Activated CD8-positive, alpha-beta memory T cell treated with anti-CD3 and anti-CD28 coated beads for 48 hours (primary cell): ENCODE measurements around the gene OGFOD2.

ENCODE experiments used
- DNase-seq, 3 experiments: peaks; one replicate each; pipeline ENCODE4 v3.0.0-alpha.2; 2020; ENCODE audit warnings: low read depth in 2 of 3, low spot score in 2 of 3

Gene OGFOD2

DNA sequence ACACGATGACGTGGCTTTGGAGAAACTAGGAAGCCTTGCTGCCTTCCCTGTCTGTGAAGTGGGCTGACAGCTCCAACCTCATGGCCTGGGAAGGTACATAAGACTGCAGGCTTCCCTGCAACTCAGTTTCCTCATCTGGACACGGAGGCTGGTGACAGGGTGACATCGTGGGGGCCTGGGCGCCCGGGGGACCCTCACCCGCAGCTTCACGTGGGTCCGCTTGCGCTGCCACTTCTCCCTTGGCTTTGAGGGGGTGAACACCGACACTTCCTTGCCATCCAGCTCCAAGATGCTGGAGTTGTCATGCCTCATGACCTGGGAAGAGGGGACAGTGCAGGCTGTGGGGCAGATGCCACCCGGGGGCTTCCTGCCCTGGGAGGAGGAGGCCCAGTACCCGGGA lies 13.0 kb downstream of the OGFOD2 start:
- no peak for DNase-seq

DNA sequence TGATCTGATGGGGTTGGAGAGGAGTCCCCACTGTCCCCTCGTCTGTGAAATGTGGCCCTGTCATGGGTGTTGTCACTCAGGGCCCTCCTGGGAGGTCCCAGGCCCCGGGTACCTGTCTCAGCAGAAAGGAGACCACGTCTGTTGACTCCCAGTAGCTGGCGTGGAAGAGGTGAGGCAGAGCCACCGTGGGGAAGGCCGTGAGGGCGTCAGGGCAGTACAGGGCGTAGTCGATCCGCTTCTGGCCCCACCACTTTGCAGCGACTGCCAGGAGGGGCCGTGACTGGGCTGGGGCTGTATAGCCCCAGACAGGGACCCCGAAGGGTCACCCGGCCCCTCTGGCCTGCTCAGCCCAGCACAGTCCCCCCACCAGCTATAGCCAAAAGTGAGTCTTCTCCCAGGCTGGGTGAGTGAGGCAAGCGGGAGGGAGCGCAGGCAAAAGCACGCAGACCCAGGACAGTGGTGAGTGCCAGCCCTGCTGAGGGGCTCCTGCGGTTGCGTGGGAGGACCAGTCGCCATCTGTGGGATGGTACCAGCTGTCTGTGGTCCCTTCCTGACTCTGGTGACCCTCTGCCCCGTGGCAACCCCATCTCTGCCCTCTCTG lies 13.7 kb downstream of the OGFOD2 start:
- DNase-seq = no peak

DNA sequence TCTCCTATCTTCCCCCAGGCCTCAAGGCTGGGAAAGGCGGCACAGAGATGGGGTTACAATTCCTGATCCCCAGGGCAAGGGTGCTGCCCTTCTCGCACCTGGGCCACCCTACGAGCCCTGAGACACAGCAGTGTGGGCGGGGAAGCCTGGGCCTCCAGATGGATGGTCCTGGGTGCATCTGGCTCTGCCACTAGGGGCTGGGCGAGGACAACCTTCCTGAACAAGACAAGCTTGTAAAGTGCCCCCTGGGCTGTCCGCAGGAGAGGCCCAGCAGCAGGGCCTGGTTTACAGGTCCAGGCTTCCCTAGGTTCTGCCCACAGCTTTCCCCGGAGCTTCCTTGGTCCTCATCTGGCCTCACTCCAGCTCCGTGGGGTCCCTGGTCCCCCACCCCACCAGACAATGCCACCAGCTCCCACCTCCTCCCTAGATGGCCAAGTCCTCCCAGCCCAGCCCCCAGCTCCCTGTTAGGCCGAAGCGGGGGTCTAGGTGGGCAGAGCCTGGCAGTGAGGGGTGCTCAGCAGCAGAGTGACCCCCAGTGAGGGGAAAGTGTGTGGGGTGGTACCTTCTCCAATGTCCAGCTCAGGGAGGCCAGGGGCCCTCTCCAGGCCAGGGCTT lies 14.3 kb downstream of the OGFOD2 start:
- no peak for DNase-seq

DNA sequence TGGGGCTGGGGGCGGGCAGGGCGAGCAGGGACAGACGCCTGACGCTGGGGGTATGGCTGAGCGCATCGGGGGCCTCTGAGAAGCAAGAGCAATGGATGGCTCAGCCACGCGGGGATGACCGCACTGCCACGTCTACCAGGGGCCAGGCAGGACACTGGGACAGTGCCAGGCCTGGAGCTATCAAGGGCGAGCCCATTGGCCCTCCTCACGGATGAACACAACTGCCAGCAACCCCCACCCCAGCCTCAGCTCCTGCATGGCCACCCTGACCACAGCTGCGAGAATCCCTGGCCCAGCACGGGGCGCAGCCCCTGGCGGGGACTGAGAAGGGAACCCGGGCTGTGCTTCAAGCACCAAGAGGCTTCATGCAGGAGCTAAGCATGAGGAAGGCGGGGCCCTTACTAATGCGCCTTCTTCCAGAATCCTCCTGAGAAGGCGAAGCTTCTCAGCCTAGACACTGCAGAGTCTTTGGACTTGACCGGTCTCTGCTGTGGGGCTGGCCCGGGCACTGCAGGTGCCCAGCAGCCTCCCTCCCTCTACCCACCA lies 14.9 kb downstream of the OGFOD2 start:
- DNase-seq = no peak

DNA sequence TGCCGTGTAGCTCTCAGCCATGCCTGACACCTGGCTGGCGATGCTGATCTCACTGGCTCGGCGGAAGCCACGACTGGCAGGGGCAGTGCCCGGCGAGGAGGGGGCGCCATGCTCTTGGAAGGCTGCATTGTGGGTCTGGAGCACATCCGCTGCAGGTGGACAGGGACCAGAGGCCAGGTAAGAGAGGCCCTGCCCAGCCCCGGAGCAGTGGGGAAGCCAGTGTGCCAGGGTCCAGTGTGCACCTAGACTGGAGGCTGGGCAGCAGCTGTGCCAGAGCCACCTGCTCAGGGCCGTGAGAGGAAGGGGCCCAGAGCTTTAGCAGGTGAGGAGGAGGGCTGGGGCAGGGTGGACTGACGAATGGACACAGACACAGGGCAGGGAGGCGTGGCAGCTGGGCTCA lies 15.5 kb downstream of the OGFOD2 start:
- DNase-seq = no peak

DNA sequence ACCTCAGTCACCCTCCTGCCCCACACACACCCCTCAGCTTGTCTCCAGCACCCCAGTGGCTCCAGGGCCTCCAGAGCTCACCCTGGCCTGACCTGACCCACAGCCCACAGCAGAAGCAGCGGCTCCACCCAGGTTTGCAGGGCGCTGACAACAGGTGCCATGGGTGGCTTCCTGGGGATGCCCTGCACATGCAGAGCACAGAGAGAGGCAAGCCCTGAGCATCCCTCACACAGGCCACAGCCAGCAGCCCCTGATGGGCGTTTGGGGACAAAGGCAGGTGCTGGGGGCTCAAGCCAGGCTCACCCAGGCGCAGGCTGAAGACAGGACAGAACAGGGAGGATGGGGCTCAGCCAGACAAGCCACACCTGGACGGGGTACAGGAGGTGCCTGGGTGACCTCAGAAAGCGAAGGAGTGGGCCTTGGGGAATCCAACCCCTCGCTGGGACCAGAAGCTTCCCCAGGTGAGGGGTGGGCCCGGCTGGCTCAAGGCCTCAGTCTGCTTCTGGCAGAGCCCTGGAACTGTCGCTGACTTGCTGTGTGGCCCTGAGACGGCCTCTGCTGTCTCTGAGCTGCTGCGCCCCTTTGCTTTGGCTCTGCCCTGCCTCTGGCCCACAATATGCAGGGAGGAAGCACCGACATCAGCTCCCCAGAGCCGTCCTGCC lies 16.0 kb downstream of the OGFOD2 start:
- DNase-seq = no peak

DNA sequence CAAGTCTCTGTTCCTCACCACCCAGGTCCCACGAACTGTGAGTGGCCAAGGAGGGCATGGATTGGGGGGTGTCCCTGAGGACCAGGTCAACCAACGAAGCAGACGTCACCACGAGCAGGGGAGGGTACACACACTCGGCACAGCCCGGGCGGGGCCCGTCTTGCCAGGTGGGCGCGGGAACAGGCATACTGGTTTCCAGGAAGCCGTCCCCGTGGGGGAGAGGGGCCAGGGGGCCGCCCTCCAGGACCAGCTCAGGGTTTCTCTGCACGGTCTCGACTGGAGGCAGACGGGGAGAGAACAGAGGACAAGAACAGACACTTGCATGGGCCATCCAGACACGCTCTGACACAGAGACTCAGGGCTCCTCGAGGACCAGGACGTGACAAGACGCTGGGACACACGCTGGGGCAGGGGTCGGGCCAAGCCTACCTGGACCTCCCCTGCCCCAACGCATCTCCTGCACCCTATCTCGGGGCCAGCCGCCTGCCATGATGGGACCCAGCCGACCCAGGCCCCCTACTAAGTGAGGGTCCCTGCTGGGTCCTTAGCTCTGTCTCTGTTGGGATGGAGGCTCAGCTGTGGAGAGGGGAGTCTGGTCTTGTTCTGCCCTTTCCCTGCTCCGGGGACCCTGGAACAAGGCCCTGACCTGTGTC lies 16.7 kb downstream of the OGFOD2 start:
- no peak for DNase-seq

DNA sequence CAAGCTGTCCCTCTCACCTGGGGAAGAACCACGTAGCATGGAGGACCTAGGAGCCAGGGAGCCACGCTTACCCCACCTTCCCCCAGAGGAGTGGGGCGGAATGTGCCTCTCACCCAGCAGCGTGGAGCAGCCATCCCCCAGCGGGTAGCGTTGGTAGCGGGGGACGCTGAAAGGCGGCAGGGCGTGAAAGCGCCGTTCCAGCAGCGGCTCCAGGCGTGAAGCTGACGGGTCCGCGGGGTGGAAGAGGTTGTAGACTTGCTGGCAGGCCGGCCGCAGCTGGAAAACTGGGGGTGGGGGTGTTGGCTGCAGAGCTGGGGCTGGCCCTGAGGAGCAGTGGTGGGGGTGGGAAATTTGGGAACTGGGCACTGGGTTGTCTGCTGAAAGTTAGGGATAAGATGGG lies 17.3 kb downstream of the OGFOD2 start:
- DNase-seq = no peak

DNA sequence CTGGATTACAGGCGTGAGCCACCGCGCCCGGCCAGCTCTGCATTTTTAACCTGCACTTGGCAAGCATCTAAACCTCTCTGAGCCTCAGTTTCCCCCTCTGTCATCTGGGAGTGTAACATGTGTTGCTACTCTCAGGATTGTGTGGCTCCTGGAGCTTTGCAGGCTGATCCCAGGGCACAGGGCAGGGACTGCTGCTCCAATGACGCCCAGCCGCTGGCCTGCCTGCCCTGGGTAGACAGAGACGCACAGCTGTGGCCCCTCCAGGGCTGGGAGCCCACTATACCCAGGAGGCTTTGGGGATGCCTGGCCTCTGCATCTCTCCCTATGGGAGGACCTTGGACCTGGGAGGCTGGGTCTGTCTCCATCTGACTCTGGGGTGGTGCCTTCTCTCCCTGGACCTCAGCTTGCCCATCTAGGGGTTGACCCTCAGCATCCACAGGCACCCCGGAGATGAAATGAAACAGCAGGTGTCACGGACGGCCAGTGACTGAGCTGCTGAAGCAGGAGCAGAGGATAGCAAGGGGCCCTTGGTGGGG lies 19.2 kb downstream of the OGFOD2 start:
- no peak for DNase-seq

DNA sequence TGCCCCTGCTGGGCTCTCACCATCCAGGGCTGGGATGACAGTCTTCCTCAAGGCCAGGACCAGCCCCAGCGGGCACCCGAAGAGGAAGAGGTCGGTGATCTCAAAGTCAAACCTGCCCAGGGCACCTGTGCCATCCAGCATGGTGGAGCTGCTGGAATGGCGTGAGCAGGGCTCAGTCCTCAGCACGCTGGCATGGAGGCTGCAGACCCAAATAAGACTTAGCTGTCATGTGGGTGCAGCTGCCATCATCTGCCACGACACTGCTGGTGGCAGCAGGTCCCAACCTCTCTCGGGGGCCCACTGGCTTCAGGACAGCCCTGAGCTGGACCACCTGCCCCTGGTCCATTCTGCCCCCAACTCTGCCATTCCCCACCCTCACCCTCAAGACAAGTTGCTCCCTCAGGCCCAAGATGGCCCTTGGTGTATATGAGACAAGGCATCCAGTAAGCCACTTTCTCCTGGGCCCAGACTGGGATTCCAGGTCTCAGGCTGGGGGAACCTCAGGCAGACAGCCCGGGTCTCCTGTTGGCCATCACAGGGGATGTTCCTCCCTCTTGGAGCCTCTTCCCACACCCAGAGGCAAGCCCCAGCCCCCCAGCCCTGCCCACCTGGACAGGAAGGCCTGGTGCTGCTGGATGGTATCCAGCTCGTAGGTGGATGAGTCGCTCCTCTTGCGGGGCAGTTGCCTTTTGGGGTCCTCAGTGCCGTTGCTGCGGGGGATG lies 19.9 kb downstream of the OGFOD2 start:
- DNase-seq = no peak

DNA sequence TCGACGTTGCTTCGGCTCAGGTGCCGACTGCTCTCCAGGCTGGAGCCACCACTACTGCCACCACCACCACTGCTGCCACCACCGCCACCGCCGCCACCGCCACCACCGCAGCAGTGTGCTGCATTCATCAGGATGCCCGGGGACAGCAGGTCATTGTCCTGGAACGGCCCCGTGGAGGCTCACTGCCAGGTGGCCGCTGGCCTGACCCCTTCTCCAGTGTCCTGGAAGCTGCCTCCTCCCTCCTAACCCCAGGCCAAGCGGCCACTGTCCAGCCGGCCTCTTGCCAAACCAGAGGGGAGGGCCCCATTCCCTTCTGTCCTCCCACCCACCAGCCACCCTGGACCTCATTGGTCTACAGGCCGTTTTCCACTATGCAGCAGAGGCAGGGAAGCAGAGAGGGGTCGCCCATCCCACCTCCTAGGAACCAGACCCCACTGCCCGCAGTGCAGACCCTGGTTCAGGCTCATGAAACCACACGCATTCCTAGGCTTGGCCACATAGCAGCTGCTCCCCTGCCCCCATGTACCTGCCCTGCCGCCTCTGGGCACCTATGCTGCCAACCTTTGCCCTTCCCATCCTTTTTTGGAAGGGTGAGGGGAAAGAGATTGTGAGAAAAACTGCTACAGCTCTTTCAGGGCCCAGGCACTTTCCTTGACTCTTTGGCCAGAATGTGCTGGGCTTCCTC lies 20.6 kb downstream of the OGFOD2 start:
- DNase-seq = no peak

DNA sequence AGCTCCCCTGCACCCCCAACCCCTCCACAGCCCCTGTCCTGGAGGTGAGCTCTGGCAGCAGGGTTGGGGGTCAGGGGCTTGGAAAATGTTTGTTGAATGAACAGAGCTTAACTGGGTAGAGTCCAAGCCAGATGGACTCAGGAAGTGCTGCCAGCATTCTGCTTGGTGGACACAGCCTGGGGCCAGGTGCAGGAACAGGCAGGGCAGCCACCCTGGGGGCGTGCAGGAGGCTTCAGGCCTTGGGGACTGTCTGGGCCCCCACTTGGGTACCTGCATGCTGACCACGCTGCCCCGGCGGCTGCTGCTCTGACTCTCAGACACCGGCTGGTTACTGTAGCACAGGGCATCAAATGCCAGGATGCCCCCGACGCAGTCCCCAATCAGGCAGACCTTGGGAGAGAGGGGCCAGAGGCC lies 21.2 kb downstream of the OGFOD2 start:
- no peak for DNase-seq

DNA sequence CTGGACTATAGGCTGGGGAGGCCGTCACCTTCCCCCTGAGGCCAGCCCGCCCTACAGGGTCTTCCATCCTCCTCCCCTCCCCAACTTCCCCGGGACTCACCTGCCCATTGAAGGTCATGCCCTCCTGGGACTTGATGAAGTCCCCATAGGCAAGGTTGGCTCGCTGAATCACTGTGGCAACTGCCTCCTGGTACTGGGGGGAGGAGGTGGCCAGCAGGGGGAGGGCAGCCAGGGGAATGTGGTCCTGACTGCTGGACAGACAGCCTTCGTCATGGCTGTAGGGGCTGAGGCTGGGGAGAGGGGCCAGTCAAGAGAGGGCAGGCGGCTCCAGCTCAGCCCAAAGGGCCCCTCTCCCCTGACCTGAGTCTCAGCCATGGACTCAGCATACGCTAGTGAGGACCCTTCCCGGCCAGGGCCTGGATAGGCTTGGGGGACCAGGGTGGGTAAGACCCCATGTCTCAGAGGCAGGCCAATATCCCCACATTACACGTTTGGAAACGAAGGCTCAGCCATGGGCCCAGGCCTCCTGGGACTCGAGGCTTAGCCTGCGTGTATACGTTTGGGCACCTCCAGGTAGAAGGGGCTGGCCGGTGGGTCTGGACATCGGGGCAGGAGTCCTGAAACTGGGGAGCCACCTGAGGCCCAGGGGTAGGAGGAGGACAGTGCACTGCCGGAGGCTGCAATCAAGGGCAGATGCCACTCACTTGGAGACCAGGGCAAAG lies 21.7 kb downstream of the OGFOD2 start:
- no peak for DNase-seq

DNA sequence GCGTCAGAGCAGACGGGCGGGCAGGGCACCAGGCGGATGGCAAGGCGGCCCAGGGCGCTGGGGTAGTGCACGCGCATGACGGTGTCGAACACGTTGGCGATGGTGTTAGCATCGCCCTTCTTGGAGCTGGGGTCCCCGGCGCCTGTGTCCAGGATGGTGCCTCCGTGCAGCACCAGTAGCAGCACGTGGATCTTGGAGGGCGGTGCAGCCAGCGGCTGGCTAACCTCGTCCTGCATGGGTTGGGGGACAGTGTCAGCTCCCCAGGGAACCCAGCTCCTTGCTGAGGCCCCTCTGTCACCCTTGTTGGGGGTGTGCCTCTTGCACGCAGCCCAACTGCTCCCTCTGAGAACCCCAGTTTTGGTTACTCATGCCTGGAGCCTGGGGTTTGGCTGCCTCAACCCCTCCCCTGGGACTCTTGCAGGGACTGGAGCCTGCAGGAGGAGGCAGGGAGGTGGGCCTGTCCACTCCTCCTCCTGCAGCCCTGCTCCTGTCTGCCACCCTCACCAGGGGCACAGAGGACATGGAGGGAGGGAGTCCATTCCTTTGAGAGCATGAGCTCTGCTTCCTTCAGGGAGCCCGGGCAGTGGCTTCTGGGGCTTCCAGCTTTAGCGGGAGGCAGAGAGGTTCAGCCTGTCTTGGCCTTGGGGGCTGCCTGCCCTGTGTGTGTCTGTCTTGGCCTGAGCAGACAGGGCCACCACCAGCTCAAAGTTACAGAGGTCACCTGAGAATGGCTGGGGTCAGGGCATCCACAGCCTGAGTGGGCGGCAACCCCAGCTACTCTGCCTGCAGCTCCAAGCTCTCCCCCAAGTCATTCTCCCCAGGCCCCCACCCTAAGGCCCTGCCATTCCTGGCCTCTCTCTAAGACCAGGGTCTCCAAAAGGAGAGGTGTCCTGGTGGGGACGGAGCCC lies 22.6 kb downstream of the OGFOD2 start:
- no peak for DNase-seq

DNA sequence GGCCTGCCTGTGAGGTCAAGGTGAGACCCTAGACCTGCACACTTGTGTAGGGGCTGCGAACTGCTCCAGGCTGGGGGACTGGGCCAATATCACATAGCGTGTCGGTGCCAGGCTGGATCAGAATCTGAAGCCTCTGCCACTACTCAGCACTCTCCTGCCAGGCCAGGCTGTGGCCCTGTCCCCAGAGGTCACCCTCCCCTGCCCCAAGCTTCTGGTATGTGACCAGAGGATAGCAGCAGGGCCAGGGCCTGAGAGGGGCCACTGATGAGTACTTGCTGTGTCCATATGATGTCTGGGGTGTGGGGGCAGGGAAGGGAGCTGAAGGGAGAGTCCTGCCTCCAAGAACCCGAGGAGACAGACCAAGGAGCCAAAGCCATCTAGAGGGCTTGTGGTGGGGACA lies 23.3 kb downstream of the OGFOD2 start:
- no peak for DNase-seq

DNA sequence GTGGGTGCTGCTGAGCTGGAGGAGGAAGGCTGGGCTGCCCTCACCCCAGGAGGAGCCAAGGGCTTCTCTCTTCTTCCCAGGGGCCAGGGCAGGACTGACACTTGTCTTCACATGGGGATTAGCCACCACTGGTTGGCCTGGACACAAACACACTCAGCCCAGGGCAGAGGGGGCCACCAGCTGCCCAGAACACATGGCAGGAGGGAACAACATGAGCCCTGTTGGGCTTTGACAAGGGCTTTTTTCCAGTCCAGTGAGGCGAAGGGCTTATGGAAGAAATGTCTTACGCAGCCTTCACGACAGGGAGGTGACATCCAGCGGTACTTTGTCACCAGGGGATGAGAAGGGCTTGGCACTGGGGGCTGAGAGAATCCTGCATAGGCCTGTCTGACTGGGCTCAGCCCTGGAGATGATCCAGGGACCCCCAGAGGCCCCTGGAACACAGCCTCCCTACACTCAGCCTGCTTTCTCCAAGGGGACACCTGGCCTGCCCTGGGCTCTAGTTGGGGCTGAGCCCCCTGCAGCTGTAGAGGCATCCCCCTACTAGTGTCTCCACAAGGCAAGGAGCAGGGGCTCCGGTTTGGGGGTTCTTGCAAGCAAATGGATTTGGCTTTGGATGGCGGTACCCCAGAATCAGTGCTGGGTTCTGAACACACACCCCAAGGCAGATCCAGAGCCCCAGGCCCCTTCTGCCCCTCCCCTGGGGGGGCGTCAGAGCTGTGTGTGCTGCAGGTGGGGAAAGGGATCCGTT lies 24.3 kb downstream of the OGFOD2 start:
- DNase-seq = no peak

DNA sequence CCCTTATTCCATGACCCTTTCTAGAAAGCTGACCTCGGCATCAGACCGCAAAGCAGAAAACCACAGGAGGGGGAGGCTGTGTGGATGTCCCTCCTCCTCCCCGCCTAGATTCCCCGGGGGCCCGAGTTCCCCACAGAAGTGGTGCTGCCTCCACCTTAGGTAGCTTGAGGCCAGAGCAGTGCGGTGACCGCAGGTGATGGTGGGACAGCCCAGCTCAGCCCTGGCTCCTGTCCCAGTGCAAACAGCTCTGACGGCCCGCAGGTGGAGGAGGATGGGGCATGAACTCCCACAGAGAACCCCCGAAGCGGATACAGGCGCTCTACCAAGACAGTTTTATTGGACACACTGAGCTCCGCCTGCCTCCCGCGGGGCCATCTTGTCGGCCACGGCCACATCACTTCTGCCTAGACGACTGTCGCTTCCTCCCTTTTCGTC lies 25.0 kb downstream of the OGFOD2 start:
- DNase-seq = no peak

DNA sequence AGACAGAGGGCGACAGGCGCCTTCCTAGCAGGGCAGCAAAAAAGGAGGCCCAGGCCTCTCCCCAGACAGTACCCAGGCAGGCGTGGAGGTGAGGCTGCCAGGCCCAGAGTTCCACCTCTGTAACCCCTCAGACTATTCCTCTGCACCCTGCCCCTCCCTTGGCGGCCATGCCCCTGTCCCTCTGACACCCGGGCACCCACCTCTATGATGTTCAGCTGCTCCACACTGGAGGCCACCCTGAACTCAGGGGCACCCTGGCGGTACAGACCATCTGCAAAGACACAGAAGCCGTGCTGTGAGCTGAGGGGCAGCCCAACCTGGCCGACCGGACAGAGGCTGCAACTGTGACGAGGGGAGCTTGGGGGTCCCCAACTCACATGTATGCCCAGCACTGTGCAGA lies 25.5 kb downstream of the OGFOD2 start:
- no peak for DNase-seq
